GM10266 (cell line): ENCODE results near the gene SCD5.

Experiments used
- DNase-seq: peaks from one replicate; pipeline ENCODE4 v3.0.0; 2012; ENCODE audit errors: extremely low spot score
- TF ChIP-seq, protein P1 (sequence below): IDR thresholded peaks from 2 replicates; pipeline ENCODE4 v1.5.1; 2012; ENCODE audit warnings: mild to moderate bottlenecking, low read depth; ENCODE audit not compliant: control insufficient read depth, insufficient read depth; ENCODE audit errors: missing control alignments

Gene SCD5

DNA sequence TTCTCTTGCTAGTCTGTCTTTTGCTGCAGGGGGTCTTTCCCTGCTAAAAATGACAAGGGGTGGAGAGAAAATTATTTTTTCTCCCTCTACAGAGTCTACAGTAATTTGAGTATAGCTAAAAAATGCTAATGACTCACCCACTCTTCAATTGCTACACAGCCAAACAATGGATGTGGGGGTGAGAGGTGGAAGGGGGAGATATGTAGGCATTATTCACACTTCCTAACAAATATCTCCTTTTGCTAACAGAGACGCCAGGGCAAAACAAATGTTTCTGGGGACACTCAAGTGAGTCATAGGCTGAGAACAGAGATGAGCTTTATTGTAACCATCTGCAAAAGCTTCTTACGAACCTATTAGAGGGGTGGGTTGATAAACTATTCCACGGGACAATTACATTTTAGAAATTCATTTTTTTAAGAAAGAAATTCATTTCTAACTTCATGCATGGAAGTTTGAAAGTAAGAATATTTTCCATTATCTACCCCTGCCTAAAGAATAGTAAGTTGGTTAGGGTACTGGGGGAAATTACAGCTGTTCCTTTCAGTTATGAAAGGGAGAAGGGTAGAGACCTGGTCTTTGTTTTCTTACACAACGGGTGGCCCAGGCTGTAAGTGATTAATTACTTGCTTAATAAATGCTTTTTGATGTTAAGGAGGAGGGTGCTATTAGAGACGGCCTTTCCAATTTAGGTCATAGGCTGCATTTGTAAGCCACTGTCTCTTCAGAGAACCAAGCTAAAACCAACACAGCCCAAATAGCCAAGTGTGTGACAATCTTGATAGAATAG, 12.8 kb downstream of the SCD5 start:
- TF ChIP-seq, protein P1, sequence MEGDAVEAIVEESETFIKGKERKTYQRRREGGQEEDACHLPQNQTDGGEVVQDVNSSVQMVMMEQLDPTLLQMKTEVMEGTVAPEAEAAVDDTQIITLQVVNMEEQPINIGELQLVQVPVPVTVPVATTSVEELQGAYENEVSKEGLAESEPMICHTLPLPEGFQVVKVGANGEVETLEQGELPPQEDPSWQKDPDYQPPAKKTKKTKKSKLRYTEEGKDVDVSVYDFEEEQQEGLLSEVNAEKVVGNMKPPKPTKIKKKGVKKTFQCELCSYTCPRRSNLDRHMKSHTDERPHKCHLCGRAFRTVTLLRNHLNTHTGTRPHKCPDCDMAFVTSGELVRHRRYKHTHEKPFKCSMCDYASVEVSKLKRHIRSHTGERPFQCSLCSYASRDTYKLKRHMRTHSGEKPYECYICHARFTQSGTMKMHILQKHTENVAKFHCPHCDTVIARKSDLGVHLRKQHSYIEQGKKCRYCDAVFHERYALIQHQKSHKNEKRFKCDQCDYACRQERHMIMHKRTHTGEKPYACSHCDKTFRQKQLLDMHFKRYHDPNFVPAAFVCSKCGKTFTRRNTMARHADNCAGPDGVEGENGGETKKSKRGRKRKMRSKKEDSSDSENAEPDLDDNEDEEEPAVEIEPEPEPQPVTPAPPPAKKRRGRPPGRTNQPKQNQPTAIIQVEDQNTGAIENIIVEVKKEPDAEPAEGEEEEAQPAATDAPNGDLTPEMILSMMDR: no peak
- no peak for DNase-seq

DNA sequence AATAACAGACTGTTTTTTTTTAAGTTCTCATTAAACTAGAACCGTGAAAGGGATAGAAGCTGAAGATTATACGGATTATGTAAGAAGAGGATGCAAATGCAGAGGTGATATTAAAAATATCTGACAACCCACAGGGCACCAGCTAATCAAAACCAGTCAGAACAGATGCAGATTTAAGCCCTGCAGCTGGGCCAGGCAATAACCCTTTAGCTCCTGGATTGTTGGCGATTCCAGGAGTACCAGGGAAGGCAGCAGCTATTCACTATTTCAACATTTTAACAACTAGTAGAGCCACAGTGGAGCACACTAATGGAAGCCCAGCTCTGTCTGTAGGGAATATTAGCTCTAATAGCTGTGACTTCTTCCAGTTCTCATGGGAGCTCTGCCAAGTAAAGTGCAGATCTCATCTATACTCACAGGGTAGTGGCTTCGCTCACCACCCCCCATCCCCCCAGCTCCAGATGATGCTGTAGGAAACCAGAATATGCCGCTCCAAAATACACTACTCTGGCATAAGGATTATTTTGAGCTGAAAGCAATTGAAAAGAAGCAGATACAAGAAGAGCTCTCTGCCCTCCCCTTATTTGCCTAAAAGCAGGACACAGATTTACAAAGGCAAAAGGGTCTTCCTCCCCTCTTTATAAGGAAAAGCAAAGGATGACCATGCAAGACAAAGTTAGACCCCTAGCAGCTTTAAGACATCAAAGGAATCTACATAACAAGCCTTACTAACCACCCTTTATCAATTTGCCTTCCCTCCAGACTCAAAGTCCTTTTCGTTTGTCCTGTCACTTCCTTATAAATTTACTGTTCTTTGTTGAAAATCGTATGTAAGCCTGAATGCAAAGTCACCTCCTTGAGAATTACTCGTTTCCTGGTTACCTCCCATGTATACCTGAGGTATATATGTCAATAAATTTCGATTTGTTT, 13.7 kb downstream of the SCD5 start:
- no peak for DNase-seq
- TF ChIP-seq, protein P1: no peak

DNA sequence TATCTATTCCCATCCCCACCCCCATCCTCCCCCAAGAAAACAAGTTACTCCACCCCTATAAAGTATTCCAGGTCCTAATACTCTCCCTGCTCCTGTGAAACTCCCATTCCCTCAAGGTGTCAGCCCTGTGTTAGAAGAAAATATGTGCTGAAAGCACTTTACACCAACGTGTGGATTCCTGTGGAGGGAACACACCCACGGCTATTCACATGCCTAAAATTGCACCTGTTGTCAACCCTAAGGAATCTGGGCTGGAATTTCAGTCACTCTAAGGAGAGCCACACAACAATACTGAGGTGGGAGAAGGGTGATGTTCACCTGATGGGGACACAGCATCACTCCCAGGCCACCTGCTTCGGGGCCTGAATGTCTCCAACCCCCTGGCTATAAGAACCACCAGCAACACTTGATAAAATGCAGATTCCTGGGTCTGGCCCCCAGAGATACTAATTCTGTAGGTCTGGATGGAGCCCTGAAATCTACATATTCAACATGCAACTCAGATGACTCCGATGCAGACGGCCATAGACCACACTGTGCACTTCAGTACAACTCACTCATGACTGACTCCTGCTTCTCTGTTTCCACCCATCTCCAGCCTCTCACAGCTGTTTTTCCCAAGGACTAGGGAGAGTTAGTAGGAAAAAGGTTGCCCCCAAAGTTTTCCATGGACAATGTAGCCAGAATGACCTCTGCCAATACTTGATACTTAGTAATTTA, 15.8 kb downstream of the SCD5 start:
- TF ChIP-seq, protein P1: no peak
- DNase-seq: no peak

GRCh38 chr4:82780752-82781231, 17.8 kb downstream of the SCD5 start:
- DNase-seq: no peak
- TF ChIP-seq, protein P1: no peak

- TF ChIP-seq, protein P1: no peak
- DNase-seq: no peak
Observed at GRCh38 chr4:82780170-82780751, 18.3 kb downstream of the SCD5 start.

- no peak for DNase-seq
Observed at GRCh38 chr4:82779032-82779431, 19.6 kb downstream of the SCD5 start.

More at GRCh38 chr4:82779032-82779431, 19.6 kb downstream of the SCD5 start:
- TF ChIP-seq, protein P1: no peak
